HUES64 (cell line): ENCODE data around the gene IGF2BP3.

ENCODE experiments used
- H3K27ac ChIP-seq: 2 replicates; pipeline ENCODE4 v1.7.0; 2013; ENCODE audit warnings: low read depth, low read length, inconsistent platforms
- H3K27me3 ChIP-seq: 2 replicates; pipeline ENCODE4 v1.6.1; 2013; ENCODE audit warnings: mild to moderate bottlenecking, low read length; ENCODE audit not compliant: insufficient read depth
- H3K36me3 ChIP-seq: 2 replicates; pipeline ENCODE4 v1.6.1; 2013; ENCODE audit warnings: mild to moderate bottlenecking, low read length; ENCODE audit not compliant: insufficient read depth
- H3K4me1 ChIP-seq: 2 replicates; pipeline ENCODE4 v1.6.1; 2013; ENCODE audit warnings: mild to moderate bottlenecking, low read length, moderate library complexity; ENCODE audit not compliant: insufficient read depth
- H3K4me3 ChIP-seq: 2 replicates; pipeline ENCODE4 v1.5.1; 2013; ENCODE audit warnings: mild to moderate bottlenecking, low read length, moderate library complexity
- H3K9ac ChIP-seq: 2 replicates; pipeline ENCODE4 v1.6.1; 2013; ENCODE audit warnings: mild to moderate bottlenecking, low read depth, low read length
- H3K9me3 ChIP-seq: 2 replicates; pipeline ENCODE4 v1.6.1; 2013; ENCODE audit warnings: low read depth, low read length; ENCODE audit not compliant: insufficient read depth
- WGBS: fragments of 150-250, 120-280 bp; methylation state at CpG from one replicate; pipeline ENCODE4 v1.1.7; 2013; ENCODE audit warnings: missing lambda C conversion rate; 5-methylcytosine and 5-hydroxymethylcytosine counted together

Gene IGF2BP3

DNA sequence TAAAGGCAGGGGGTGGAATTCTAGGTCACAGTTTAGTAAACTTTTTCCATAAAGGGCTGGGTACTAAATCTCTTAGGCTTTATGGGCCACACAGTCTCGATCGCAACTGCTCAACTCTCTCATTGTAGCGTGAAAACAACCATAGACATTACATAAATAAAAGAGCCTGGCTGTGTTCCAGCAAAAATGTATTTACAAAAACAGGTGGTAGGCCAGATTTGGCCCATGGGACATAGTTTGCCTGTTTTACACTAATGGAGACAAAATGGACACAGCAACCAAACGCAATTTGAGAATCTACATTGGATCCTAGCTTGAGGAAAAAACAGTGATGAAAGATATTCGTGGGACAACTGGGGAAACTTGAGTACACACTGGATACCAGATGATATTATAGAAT is 194.4 kb downstream of the IGF2BP3 start:
- H3K4me3 ChIP-seq = no peak overlapping the region
- H3K9me3 ChIP-seq = no peaks in the 10 kb centered on the region
- WGBS = 95% methylated on average over 5 of the region's 5 CpGs
- H3K9ac ChIP-seq = no peak overlapping the region
- no peaks in the 10 kb centered on the region for H3K27me3 ChIP-seq
- no peak overlapping the region for H3K27ac ChIP-seq
- H3K4me1 ChIP-seq = peaks cover 3% of the 10 kb centered on the region; the same call in 1 of the 2 replicates
- no peaks in the 10 kb centered on the region for H3K36me3 ChIP-seq

- no peak overlapping the region for H3K27ac ChIP-seq
- H3K4me3 ChIP-seq = peak overlapping the region; percentile 29
These were observed 197.1 kb downstream of the IGF2BP3 start for GRCh38 chr7:23273141-23273599.

DNA sequence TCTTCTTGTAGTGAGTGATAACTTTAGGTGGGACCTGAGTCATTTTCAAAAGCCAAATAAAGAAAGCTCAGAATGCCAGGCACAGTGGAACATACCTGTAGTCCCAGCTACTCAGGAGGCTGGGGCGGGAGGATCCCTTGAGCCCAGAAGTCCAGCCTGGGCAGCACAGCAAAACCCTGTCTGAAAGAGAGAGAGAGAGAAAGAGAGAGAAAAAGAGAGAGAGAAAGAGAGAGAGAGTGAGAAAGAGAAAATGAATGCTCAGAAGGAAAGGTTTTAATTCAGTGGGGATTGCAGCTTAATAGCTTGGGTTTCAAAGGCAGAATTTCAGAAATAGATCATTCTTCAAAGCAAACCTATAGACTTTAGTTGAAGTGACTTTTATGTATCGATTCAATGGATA is 198.0 kb downstream of the IGF2BP3 start:
- H3K4me1 ChIP-seq = peaks cover 3% of the 10 kb centered on the region; the same call in 1 of the 2 replicates
- whole genome bisulfite sequencing = 85% methylated on average over 2 of the region's 2 CpGs
- H3K9ac ChIP-seq = no peak overlapping the region
- H3K36me3 ChIP-seq = no peaks in the 10 kb centered on the region
- no peak overlapping the region for H3K27ac ChIP-seq
- H3K4me3 ChIP-seq = no peak overlapping the region
- H3K27me3 ChIP-seq = no peaks in the 10 kb centered on the region
- H3K9me3 ChIP-seq = no peaks in the 10 kb centered on the region

More at GRCh38 chr7:23273141-23273599, 197.1 kb downstream of the IGF2BP3 start:
- Histone ChIP-seq H3K36me3 (no peaks in the 10 kb centered on the region), H3K4me1 (peaks cover 3% of the 10 kb centered on the region; the same call in 1 of the 2 replicates), H3K9ac (peak overlapping the region; percentile 33), H3K27me3 (no peaks in the 10 kb centered on the region), H3K9me3 (no peaks in the 10 kb centered on the region)
- 24% methylated on average over 11 of the region's 11 CpGs for whole genome bisulfite sequencing

GRCh38 chr7:23268746-23269145 is 201.5 kb downstream of the IGF2BP3 start:
- Histone ChIP-seq H3K4me1 (peaks cover 3% of the 10 kb centered on the region; the same call in 1 of the 2 replicates), H3K4me3 (no peak overlapping the region), H3K9ac (no peak overlapping the region), H3K9me3 (no peaks in the 10 kb centered on the region), H3K27me3 (no peaks in the 10 kb centered on the region), H3K27ac (no peak overlapping the region), H3K36me3 (no peaks in the 10 kb centered on the region)
- WGBS = 84% methylated on average over 4 of the region's 4 CpGs

GRCh38 chr7:23268167-23268566 is 202.1 kb downstream of the IGF2BP3 start:
- Histone ChIP-seq H3K9ac (no peak overlapping the region), H3K27me3 (no peaks in the 10 kb centered on the region), H3K27ac (no peak overlapping the region), H3K9me3 (no peaks in the 10 kb centered on the region), H3K4me3 (no peak overlapping the region), H3K36me3 (no peaks in the 10 kb centered on the region), H3K4me1 (0 out of 2 replicates have a peak, but pooled peaks cover under 1% of the 10 kb centered on the region)
- 92% methylated on average over 2 of the region's 2 CpGs for WGBS

GRCh38 chr7:23267357-23267756 is 202.9 kb downstream of the IGF2BP3 start:
- H3K9me3 ChIP-seq = no peaks in the 10 kb centered on the region
- H3K27me3 ChIP-seq = no peaks in the 10 kb centered on the region
- H3K4me1 ChIP-seq = no peaks in the 10 kb centered on the region
- WGBS = 98% methylated on average over 2 of the region's 2 CpGs
- H3K36me3 ChIP-seq = no peaks in the 10 kb centered on the region
- H3K4me3 ChIP-seq = no peak overlapping the region
- no peak overlapping the region for H3K9ac ChIP-seq
- H3K27ac ChIP-seq = no peak overlapping the region

GRCh38 chr7:23266918-23267317 is 203.4 kb downstream of the IGF2BP3 start:
- Histone ChIP-seq H3K4me3 (no peak overlapping the region), H3K9ac (no peak overlapping the region), H3K9me3 (no peaks in the 10 kb centered on the region), H3K27ac (no peak overlapping the region), H3K4me1 (no peaks in the 10 kb centered on the region), H3K27me3 (no peaks in the 10 kb centered on the region), H3K36me3 (no peaks in the 10 kb centered on the region)
- 85% methylated on average over 2 of the region's 2 CpGs for WGBS

DNA sequence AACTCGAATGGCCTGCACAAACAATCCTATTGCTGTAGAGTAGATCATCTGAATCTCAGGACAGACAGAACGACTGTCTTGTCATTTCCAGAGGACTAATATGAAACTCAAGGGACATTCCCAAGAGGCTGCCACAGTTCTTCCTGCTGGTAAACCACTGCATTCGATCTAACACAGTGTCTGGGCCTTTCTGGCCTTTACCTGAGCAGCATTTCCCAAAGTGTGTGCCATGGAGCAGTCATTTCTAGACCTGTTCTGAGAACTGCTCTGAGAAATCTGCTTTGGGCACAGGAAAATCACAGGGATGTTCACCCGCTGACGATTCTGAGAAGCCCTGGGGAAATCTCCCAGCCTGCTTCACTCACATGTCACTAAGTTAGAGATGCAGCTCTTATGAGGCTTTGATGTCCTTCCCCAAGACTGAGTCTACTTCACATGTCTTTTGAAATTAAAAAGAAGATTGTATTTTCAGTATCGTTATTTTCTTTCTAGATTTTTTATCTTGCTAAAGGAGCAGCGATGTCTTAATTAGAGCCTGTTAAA is 205.3 kb downstream of the IGF2BP3 start:
- Histone ChIP-seq H3K4me3 (no peak overlapping the region), H3K9ac (no peak overlapping the region), H3K4me1 (no peaks in the 10 kb centered on the region), H3K9me3 (no peaks in the 10 kb centered on the region), H3K27me3 (no peaks in the 10 kb centered on the region), H3K27ac (no peak overlapping the region), H3K36me3 (no peaks in the 10 kb centered on the region)
- WGBS = 88% methylated on average over 7 of the region's 7 CpGs

- H3K36me3 ChIP-seq = no peaks in the 10 kb centered on the region
- no peak overlapping the region for H3K4me3 ChIP-seq
- H3K9me3 ChIP-seq = no peaks in the 10 kb centered on the region
- H3K27me3 ChIP-seq = no peaks in the 10 kb centered on the region
- H3K4me1 ChIP-seq = no peaks in the 10 kb centered on the region
- no peak overlapping the region for H3K9ac ChIP-seq
- no peak overlapping the region for H3K27ac ChIP-seq
- WGBS = 6% methylated on average over 4 of the region's 7 CpGs
These were observed 208.3 kb downstream of the IGF2BP3 start for GRCh38 chr7:23261843-23262452.

- H3K27ac ChIP-seq = no peak overlapping the region
- 89% methylated on average over 10 of the region's 10 CpGs for WGBS
- no peak overlapping the region for H3K4me3 ChIP-seq
- no peak overlapping the region for H3K9ac ChIP-seq
- no peaks in the 10 kb centered on the region for H3K36me3 ChIP-seq
- H3K4me1 ChIP-seq = no peaks in the 10 kb centered on the region
- no peaks in the 10 kb centered on the region for H3K27me3 ChIP-seq
- H3K9me3 ChIP-seq = no peaks in the 10 kb centered on the region
These were observed 209.9 kb downstream of the IGF2BP3 start for GRCh38 chr7:23260371-23260770.
